HEK293 (cell line): ENCODE measurements around the gene DOP1A.

ENCODE experiments used
- CTCF ChIA-PET: fragments of 350-600 bp; formaldehyde crosslinking; extraction: SDS; loops from one replicate; lab custom pipeline; 2021; ENCODE audit warnings: antibody characterized with exemption; lab: Yijun Ruan, JAX
- POLR2A ChIA-PET: fragments of 300-600 bp; formaldehyde crosslinking; extraction: SDS; loops from one replicate; lab custom pipeline; 2020; ENCODE audit warnings: antibody characterized with exemption, inconsistent platforms; lab: Yijun Ruan, JAX
- H3K27ac ChIP-seq: fragments of 200-500 bp; sonication (Bioruptor generic); 2 replicates; pipeline ENCODE4 v1.5.1; 2014; ENCODE audit warnings: low read depth, low read length, control low read depth, inconsistent platforms; ENCODE audit errors: extremely low read depth
- H3K36me3 ChIP-seq, 2 experiments: fragments of 200-500 bp in 1 of 2; sonication (Bioruptor generic) in 1 of 2; 1 replicate in 1 of 2; 2 replicates in 1 of 2; pipeline ENCODE4 v1.5.1; 2014 to 2017; ENCODE audit warnings: inconsistent platforms in 2 of 2, low read length in 2 of 2; ENCODE audit not compliant: control insufficient read depth in 2 of 2, insufficient read depth in 1 of 2
- H3K4me1 ChIP-seq: fragments of 200-500 bp; sonication (Bioruptor generic); 2 replicates; pipeline ENCODE4 v1.5.1; 2014; ENCODE audit warnings: mild to moderate bottlenecking, low read length, inconsistent platforms; ENCODE audit not compliant: control insufficient read depth, insufficient read depth
- H3K4me3 ChIP-seq: 2 replicates; pipeline ENCODE4 v1.5.1; 2011; ENCODE audit warnings: low read depth, mild to moderate bottlenecking, control low read depth, low read length, moderate library complexity
- H3K9me3 ChIP-seq: fragments of 200-500 bp; sonication (Bioruptor generic); 2 replicates; pipeline ENCODE4 v1.5.1; 2014; ENCODE audit warnings: low read depth, low read length, inconsistent platforms; ENCODE audit not compliant: control insufficient read depth, insufficient read depth
- GLIS2 ChIP-seq: fragments of 450-650 bp; formaldehyde crosslinking; IDR thresholded peaks from 2 replicates; pipeline ENCODE4 v1.5.1; 2016; ENCODE audit warnings: missing biosample characterization, missing genetic modification characterization
- HIC1 ChIP-seq: fragments of 450-650 bp; formaldehyde crosslinking; IDR thresholded peaks from 2 replicates; pipeline ENCODE4 v1.5.1; 2016; ENCODE audit warnings: missing biosample characterization, missing genetic modification characterization
- HOXA7 ChIP-seq: sonication (generic); formaldehyde crosslinking; IDR thresholded peaks from 2 replicates; pipeline ENCODE4 v1.8.1; 2022; ENCODE audit warnings: missing genetic modification reagents, borderline replicate concordance
- SALL2 ChIP-seq: fragments of 450-650 bp; formaldehyde crosslinking; IDR thresholded peaks from 2 replicates; pipeline ENCODE4 v1.5.0; 2017; ENCODE audit warnings: missing biosample characterization, mild to moderate bottlenecking, missing genetic modification characterization, borderline replicate concordance
- ZBTB20 ChIP-seq: fragments of 450-650 bp; formaldehyde crosslinking; IDR thresholded peaks from 2 replicates; pipeline ENCODE4 v1.5.1; 2016; ENCODE audit warnings: missing biosample characterization, missing genetic modification characterization
- ZBTB21 ChIP-seq: fragments of 450-650 bp; formaldehyde crosslinking; IDR thresholded peaks from 2 replicates; pipeline ENCODE4 v1.5.1; 2017; ENCODE audit warnings: missing biosample characterization, missing genetic modification characterization
- ZBTB44 ChIP-seq: fragments of 450-650 bp; IDR thresholded peaks from 2 replicates; pipeline ENCODE4 v1.5.1; 2018; ENCODE audit warnings: missing biosample characterization, mild to moderate bottlenecking, missing genetic modification characterization
- ZBTB6 ChIP-seq: fragments of 450-650 bp; formaldehyde crosslinking; IDR thresholded peaks from 2 replicates; pipeline ENCODE4 v1.5.1; 2017; ENCODE audit warnings: missing biosample characterization, missing genetic modification characterization
- ZBTB8A ChIP-seq: fragments of 450-650 bp; formaldehyde crosslinking; IDR thresholded peaks from 2 replicates; pipeline ENCODE4 v1.5.1; 2016; ENCODE audit warnings: missing biosample characterization, missing genetic modification characterization
- ZFHX2 ChIP-seq: fragments of 450-650 bp; formaldehyde crosslinking; conservative IDR thresholded peaks from 2 replicates; pipeline ENCODE4 v1.5.1; 2016; ENCODE audit warnings: missing biosample characterization, missing genetic modification characterization
- ZFP3 ChIP-seq: fragments of 450-650 bp; formaldehyde crosslinking; IDR thresholded peaks from 2 replicates; pipeline ENCODE4 v1.5.1; 2016; ENCODE audit warnings: low read depth, missing biosample characterization, missing genetic modification characterization
- ZNF155 ChIP-seq: fragments of 450-650 bp; formaldehyde crosslinking; IDR thresholded peaks from 2 replicates; pipeline ENCODE4 v1.5.1; 2016; ENCODE audit warnings: missing biosample characterization, missing genetic modification characterization
- ZNF157 ChIP-seq: fragments of 450-650 bp; formaldehyde crosslinking; IDR thresholded peaks from 2 replicates; pipeline ENCODE4 v1.5.1; 2016; ENCODE audit warnings: missing biosample characterization, missing genetic modification characterization
- ZNF2 ChIP-seq: fragments of 450-650 bp; formaldehyde crosslinking; IDR thresholded peaks from 2 replicates; pipeline ENCODE4 v1.5.1; 2016; ENCODE audit warnings: missing biosample characterization, missing genetic modification characterization
- ZNF501 ChIP-seq: fragments of 450-650 bp; formaldehyde crosslinking; IDR thresholded peaks from 2 replicates; pipeline ENCODE4 v1.5.1; 2016; ENCODE audit warnings: missing biosample characterization, missing genetic modification characterization
- ZNF530 ChIP-seq: fragments of 450-650 bp; formaldehyde crosslinking; IDR thresholded peaks from 2 replicates; pipeline ENCODE4 v1.5.1; 2016; ENCODE audit warnings: low read depth, missing biosample characterization, missing genetic modification characterization
- ZNF585B ChIP-seq: fragments of 450-650 bp; formaldehyde crosslinking; IDR thresholded peaks from 2 replicates; pipeline ENCODE4 v1.5.1; 2016; ENCODE audit warnings: missing biosample characterization, missing genetic modification characterization
- ZNF600 ChIP-seq: fragments of 450-650 bp; formaldehyde crosslinking; IDR thresholded peaks from 2 replicates; pipeline ENCODE4 v1.5.1; 2016; ENCODE audit warnings: missing biosample characterization, missing genetic modification characterization
- ZNF621 ChIP-seq: fragments of 450-650 bp; formaldehyde crosslinking; IDR thresholded peaks from 2 replicates; pipeline ENCODE4 v1.5.1; 2017; ENCODE audit warnings: missing biosample characterization, missing genetic modification characterization
- ZNF654 ChIP-seq: fragments of 450-650 bp; formaldehyde crosslinking; IDR thresholded peaks from 2 replicates; pipeline ENCODE4 v1.5.1; 2016; ENCODE audit warnings: low read depth, missing biosample characterization, missing genetic modification characterization
- ZNF660 ChIP-seq: fragments of 450-650 bp; IDR thresholded peaks from 2 replicates; pipeline ENCODE4 v1.5.1; 2018; ENCODE audit warnings: missing biosample characterization, mild to moderate bottlenecking, missing genetic modification characterization
- ZNF785 ChIP-seq: fragments of 450-650 bp; formaldehyde crosslinking; IDR thresholded peaks from 2 replicates; pipeline ENCODE4 v1.5.1; 2016; ENCODE audit warnings: missing biosample characterization, missing genetic modification characterization

Gene DOP1A

GRCh38 chr6:83198486-83199172 lies 131.2 kb downstream of the DOP1A start:
- ChIA-PET CTCF (interaction anchor here (0.5 to 2.5 kb wide), 6 partner anchors 16 to 316 kb away, joined by 3 to 8 read pairs (median 6); partner anchors contain the start of genes DOP1A and PRSS35), POLR2A (no interaction called here)
- H3K4me1 ChIP-seq: no peaks in the 10 kb centered on the region
- H3K36me3 ChIP-seq: peaks cover 16 to 34% of the 10 kb centered on the region in 2 experiments
- TF ChIP-seq ZBTB6 (tag by site-specific recombination) (no peak), ZFHX2 (tag by site-specific recombination) (no peak), ZNF660 (tag by site-specific recombination) (no peak), ZNF654 (tag by site-specific recombination) (no peak), GLIS2 (tag by site-specific recombination) (no peak), ZFP3 (tag by site-specific recombination) (no peak), HOXA7 (CRISPR knock-in tag) (no peak), ZNF621 (tag by site-specific recombination) (no peak), ZNF501 (tag by site-specific recombination) (no peak), ZNF585B (tag by site-specific recombination) (no peak)
- no peak overlapping the region for H3K4me3 ChIP-seq
- no peaks in the 10 kb centered on the region for H3K9me3 ChIP-seq
- no peak overlapping the region for H3K27ac ChIP-seq

- H3K4me3 ChIP-seq: no peak overlapping the region
- H3K36me3 ChIP-seq: peaks cover 16 to 34% of the 10 kb centered on the region in 2 experiments
- TF ChIP-seq ZNF530 (tag by site-specific recombination) (no peak), SALL2 (tag by site-specific recombination) (no peak), ZNF501 (tag by site-specific recombination) (no peak), ZBTB6 (tag by site-specific recombination) (no peak), HIC1 (tag by site-specific recombination) (no peak)
- H3K4me1 ChIP-seq: no peaks in the 10 kb centered on the region
- ChIA-PET CTCF (interaction anchor here (1.0 to 2.5 kb wide), 6 partner anchors 22 to 316 kb away, joined by 3 to 7 read pairs (median 4); partner anchors contain the start of gene PRSS35), POLR2A (no interaction called here)
- H3K9me3 ChIP-seq: no peaks in the 10 kb centered on the region
- no peak overlapping the region for H3K27ac ChIP-seq
These were observed 131.8 kb downstream of the DOP1A start for GRCh38 chr6:83199173-83199862.

GRCh38 chr6:83199863-83200225 lies 132.4 kb downstream of the DOP1A start:
- peaks cover 16 to 32% of the 10 kb centered on the region in 2 experiments for H3K36me3 ChIP-seq
- H3K9me3 ChIP-seq: no peaks in the 10 kb centered on the region
- no peaks in the 10 kb centered on the region for H3K4me1 ChIP-seq
- ChIA-PET POLR2A (no interaction called here), CTCF (interaction anchor here (1.0 to 1.4 kb wide), 4 partner anchors 133 to 315 kb away, joined by 3 to 4 read pairs (median 4); no protein-coding TSS in a partner anchor)
- no peak overlapping the region for H3K4me3 ChIP-seq
- H3K27ac ChIP-seq: no peak overlapping the region
- TF ChIP-seq ZBTB21 (tag by site-specific recombination) (no peak), ZBTB20 (tag by site-specific recombination) (no peak), HIC1 (tag by site-specific recombination) (no peak), ZBTB8A (tag by site-specific recombination) (no peak), ZNF600 (no peak), ZNF155 (tag by site-specific recombination) (no peak), ZBTB44 (tag by site-specific recombination) (no peak), ZNF785 (tag by site-specific recombination) (no peak), ZNF157 (tag by site-specific recombination) (no peak), ZNF2 (tag by site-specific recombination) (no peak)
